K562 (cell line): ENCODE results near the gene ABCA7. TPM values are rescaled to one million over a fixed set of nuclear protein-coding genes. Genes with fewer than 3 reads are reported as not detected.

Experiments
- ATAC-seq: fragments of 200-7000 bp; cut with Tn5 transposase; 3 replicates; pipeline ENCODE4 v1.9.1; 2020; ENCODE audit warnings: moderate library complexity
- BruUV-seq: library from RNA; stranded (reverse); fragments of 400-500 nt; replicated peaks from 2 replicates; lab custom pipeline; 2021; lab: Mats Ljungman, UMichigan
- CTCF ChIA-PET: fragments of 300-600 bp; formaldehyde crosslinking; extraction: SDS; loops from one replicate; lab custom pipeline; 2021; ENCODE audit warnings: low intra/inter-chr PET ratio; lab: Yijun Ruan, JAX
- POLR2A ChIA-PET: fragments of 300-600, 350-650 bp; sonication (Branson Sonifier 250); formaldehyde crosslinking; extraction: SDS; loops from one replicate; lab custom pipeline; 2021; ENCODE audit warnings: antibody characterized with exemption, inconsistent platforms; lab: Yijun Ruan, JAX
- DNase-seq, 4 experiments: peaks; one replicate each; pipeline versions ENCODE4 v3.0.0 to v3.0.0-alpha.2; 2011 to 2018; ENCODE audit warnings: low spot score in 3 of 4, mixed read lengths in 3 of 4; ENCODE audit errors: extremely low read depth in 1 of 4
- FAIRE-seq: peaks from 2 replicates; lab custom pipeline; 2011; peaks lifted over from hg19 to GRCh38; lab: Jason Lieb, UNC
- H2AFZ ChIP-seq: 2 replicates; pipeline ENCODE4 v1.6.0; 2011; ENCODE audit warnings: low read depth, low read length, control low read depth, inconsistent platforms
- H3K27ac ChIP-seq: fragments of 200-600 bp; 3 replicates; pipeline ENCODE4 v1.8.0; 2011; ENCODE audit warnings: low read depth, mild to moderate bottlenecking, control low read depth, inconsistent platforms, low read length, moderate library complexity, mixed read lengths; ENCODE audit errors: extremely low read depth
- H3K27me3 ChIP-seq, 2 experiments: fragments of 300-600 bp in 1 of 2; 2 replicates in 1 of 2; 3 replicates in 1 of 2; pipeline versions ENCODE4 v1.6.0 to v1.8.0; 2011; ENCODE audit warnings: inconsistent platforms in 2 of 2, low read length in 2 of 2, mild to moderate bottlenecking in 1 of 2, mixed read lengths in 1 of 2, moderate library complexity in 1 of 2; ENCODE audit not compliant: control insufficient read depth in 2 of 2, insufficient read depth in 2 of 2
- H3K36me3 ChIP-seq: fragments of 300-600 bp; 3 replicates; pipeline ENCODE4 v1.8.0; 2011; ENCODE audit warnings: mild to moderate bottlenecking, low read length, inconsistent platforms; ENCODE audit not compliant: control insufficient read depth, insufficient read depth
- H3K4me1 ChIP-seq, 2 experiments: fragments of 200-600 bp in 1 of 2; replicated peaks in 1 of 2; 2 replicates in 1 of 2; 3 replicates in 1 of 2; pipeline versions ENCODE4 v1.5.1 to v1.8.0; 2011; ENCODE audit warnings: inconsistent platforms in 2 of 2, low read length in 2 of 2, mild to moderate bottlenecking in 1 of 2, mixed read lengths in 1 of 2, moderate library complexity in 1 of 2; ENCODE audit not compliant: control insufficient read depth in 2 of 2, insufficient read depth in 2 of 2
- H3K4me2 ChIP-seq: 2 replicates; pipeline ENCODE4 v1.6.1; 2011; ENCODE audit warnings: low read length, control low read depth, inconsistent platforms, mixed read lengths; ENCODE audit not compliant: insufficient read depth
- H3K4me3 ChIP-seq: fragments of 200-600 bp; sonication (generic), shearing (Covaris generic); 2 replicates; pipeline ENCODE4 v1.5.1; 2016; ENCODE audit warnings: control low read depth, inconsistent platforms
- H3K79me2 ChIP-seq: fragments of 200-600 bp; 3 replicates; pipeline ENCODE4 v1.8.0; 2011; ENCODE audit warnings: low read length, inconsistent platforms; ENCODE audit not compliant: control insufficient read depth, insufficient read depth
- H3K9ac ChIP-seq, 2 experiments: 2 replicates each; pipeline versions ENCODE4 v1.6.0 to v1.6.1; 2011; ENCODE audit warnings: low read depth in 2 of 2, low read length in 2 of 2, control low read depth in 1 of 2, inconsistent platforms in 1 of 2, mild to moderate bottlenecking in 1 of 2, mixed read lengths in 1 of 2; ENCODE audit not compliant: insufficient read depth in 1 of 2
- H3K9me1 ChIP-seq: one replicate; pipeline ENCODE4 v1.6.0; 2011; ENCODE audit warnings: inconsistent platforms, mild to moderate bottlenecking, low read length, moderate library complexity; ENCODE audit not compliant: control insufficient read depth, insufficient read depth
- H3K9me3 ChIP-seq: replicated peaks from 2 replicates; pipeline ENCODE4 v1.5.1; 2011; ENCODE audit warnings: low read depth, low read length, inconsistent platforms; ENCODE audit not compliant: control insufficient read depth, insufficient read depth
- H4K20me1 ChIP-seq: replicated peaks from 2 replicates; pipeline ENCODE4 v1.6.1; 2011; ENCODE audit warnings: low read length, inconsistent platforms, mixed read lengths; ENCODE audit not compliant: control insufficient read depth, insufficient read depth
- CHCHD3 ChIP-seq: fragments of 250-450 bp; sonication (Bioruptor Pico); IDR thresholded peaks from 2 replicates; pipeline ENCODE4 v2.1.2; 2022; ENCODE audit warnings: mild to moderate bottlenecking
- GABPB2 ChIP-seq: fragments of 250-450 bp; sonication (Bioruptor Pico); conservative IDR thresholded peaks from 2 replicates; pipeline ENCODE4 v1.5.1; 2021; ENCODE audit warnings: mild to moderate bottlenecking
- HINFP ChIP-seq: fragments of 450-650 bp; conservative IDR thresholded peaks from 2 replicates; pipeline ENCODE4 v1.6.1; 2016; ENCODE audit warnings: missing genetic modification characterization, low read depth, mild to moderate bottlenecking, control low read depth, missing compliant biosample characterization
- MAFG ChIP-seq: fragments of 450-650 bp; conservative IDR thresholded peaks from 2 replicates; pipeline ENCODE4 v1.6.1; 2016; ENCODE audit warnings: missing genetic modification characterization, missing compliant biosample characterization
- NCOA1 ChIP-seq: fragments of 450-650 bp; IDR thresholded peaks from 2 replicates; pipeline ENCODE4 v1.6.1; 2016; ENCODE audit warnings: low read depth
- NEUROD1 ChIP-seq: fragments of 150-350 bp; IDR thresholded peaks from 2 replicates; pipeline ENCODE4 v1.6.1; 2014; ENCODE audit warnings: borderline replicate concordance, low read length, low read depth; ENCODE audit not compliant: partially characterized antibody
- PKNOX1 ChIP-seq: fragments of 450-650 bp; IDR thresholded peaks from 2 replicates; pipeline ENCODE4 v1.6.1; 2016
- POLR2B ChIP-seq: fragments of 450-650 bp; IDR thresholded peaks from 2 replicates; pipeline ENCODE4 v1.6.1; 2018; ENCODE audit warnings: low read depth; ENCODE audit not compliant: partially characterized antibody
- STAT5A ChIP-seq: IDR thresholded peaks from 2 replicates; pipeline ENCODE4 v1.6.1; 2012; ENCODE audit warnings: low read length, inconsistent platforms, borderline replicate concordance
- STAT6 ChIP-seq: sonication (generic); formaldehyde crosslinking; IDR thresholded peaks from 2 replicates; pipeline ENCODE4 v1.8.1; 2023; ENCODE audit warnings: mild to moderate bottlenecking, missing genetic modification reagents
- TAF1 ChIP-seq: IDR thresholded peaks from 2 replicates; pipeline ENCODE4 v1.6.1; 2011; ENCODE audit warnings: mild to moderate bottlenecking, low read length, moderate library complexity; ENCODE audit not compliant: insufficient read depth, control insufficient read depth, severe bottlenecking; ENCODE audit errors: extremely low read depth
- U2AF2 ChIP-seq: fragments of 200-400 bp; formaldehyde crosslinking; optimal IDR thresholded peaks from 2 replicates; pipeline ENCODE3; 2017; ENCODE audit warnings: low read depth, mild to moderate bottlenecking, low read length
- ZFP36 ChIP-seq: fragments of 150-350 bp; IDR thresholded peaks from 2 replicates; pipeline ENCODE4 v1.6.1; 2018; ENCODE audit warnings: low read length, low read depth; ENCODE audit not compliant: partially characterized antibody
- ZNF12 ChIP-seq: sonication (generic); formaldehyde crosslinking; IDR thresholded peaks from 2 replicates; pipeline ENCODE4 v1.4.0; 2020; ENCODE audit warnings: mild to moderate bottlenecking, missing genetic modification reagents
- ZNF766 ChIP-seq: fragments of 200-800 bp; sonication (Bioruptor generic); conservative IDR thresholded peaks from 2 replicates; pipeline ENCODE4 v1.6.1; 2016; ENCODE audit warnings: missing genetic modification characterization, missing compliant biosample characterization
- ZNF785 ChIP-seq: fragments of 250-450 bp; sonication (Bioruptor Pico); IDR thresholded peaks from 2 replicates; pipeline ENCODE4 v1.4.0; 2020; ENCODE audit warnings: mild to moderate bottlenecking
- WGBS: fragments of 100-300 bp; shearing (Covaris generic); methylation state at CpG from one replicate; pipeline ENCODE4 v1.1.6; 2016; ENCODE audit warnings: low coverage, mixed read lengths; ENCODE audit not compliant: insufficient coverage; ENCODE audit errors: missing lambda C conversion rate; 5-methylcytosine and 5-hydroxymethylcytosine counted together
- in situ Hi-C: fragments of 300-500 bp; cut with MboI; formaldehyde crosslinking; loops from 4 replicates; pipeline ENCODE4 v1.15.0; 2018; ENCODE audit warnings: inconsistent platforms, mixed read lengths
- intact Hi-C: fragments of 100-400 bp; cut with micrococcal nuclease; formaldehyde crosslinking; loops from 2 replicates; pipeline ENCODE4 v1.14.2; 2022
- polyA plus RNA-seq, 8 experiments: library from polyadenylated mRNA; depleted of rRNA in 4 of 8; stranded (reverse) in 5 of 8; unstranded in 3 of 8; fragments of >200 nt; fragmentation: Nextera tagmentation in 2 of 8; fragmentation: Illumina TruSeq in 1 of 8; extraction: Ambion mirVana in 2 of 8; extraction: Trizol in 1 of 8; gene quantifications; 2 replicates each; pipeline versions ENCODE4 v1.2.1 to v1.2.3, GENCODE V29; 2011 to 2014; ENCODE audit warnings: inconsistent platforms in 1 of 8, missing spikeins in 1 of 8
- total RNA-seq, 7 experiments: library from RNA; depleted of rRNA in 6 of 7; stranded (reverse); fragments of >200 nt in 6 of 7; fragmentation: Illumina TruSeq in 2 of 7; extraction: Trizol in 2 of 7; gene quantifications; 2 replicates each; pipeline versions ENCODE4 v1.2.1 to v1.2.3, GENCODE V29; 2011 to 2021; ENCODE audit warnings: low replicate concordance in 1 of 7

The ABCA7 gene
- total and polyA plus RNA-seq, 9 of the 15 experiments (the other 6 are each of a cell fraction or from before 2014, with no cell fraction given) = 2.3 to 96.1 (median 31.2) TPM

- TF ChIP-seq MAFG (tag) = no peak
- TF ChIP-seq NEUROD1 = no peak
Measured at GRCh38 chr19:1094655-1094977, 54.7 kb downstream of the ABCA7 start (continued).

GRCh38 chr19:1094978-1095701 lies 55.2 kb downstream of the ABCA7 start, which contains the start of gene POLR2E:
Gene POLR2E, minus strand, starts transcription at chr19:1095375. Its CDS starts 60 bp downstream, at chr19:1095315.
- peak within 1 kb of the TSS; percentile 88 for H3K4me2 ChIP-seq
- peak within 1 kb of the TSS; percentile 87 to 100 for H3K9ac ChIP-seq
- H3K4me1 ChIP-seq = peaks cover 24 to 61% of the 10 kb centered on the region in 2 experiments; a peak in 4 of 5 replicates
- peaks cover 34% of the 10 kb centered on the region for H3K36me3 ChIP-seq
- peak within 1 kb of the TSS; percentile 65 for H3K27ac ChIP-seq
- no peaks in the 10 kb centered on the region for H3K9me1 ChIP-seq
- H4K20me1 ChIP-seq = peaks cover 11% of the 10 kb centered on the region; the same call in 1 of the 2 replicates
- under 1% methylated on average over 45 of the region's 81 CpGs for WGBS
- in situ Hi-C loops = no loop called here
- peak; percentile 92 to 98 (median 95) for DNase-seq
- H2AFZ ChIP-seq = peak within 1 kb of the TSS; percentile 73
- H3K27me3 ChIP-seq = no peaks in the 10 kb centered on the region
- peak; percentile 95 for ATAC-seq
- intact Hi-C loops = no loop called here
- CTCF ChIA-PET = no interaction called here
- FAIRE-seq = peak; percentile 99
- BruUV-seq = no TSS peak
- POLR2A ChIA-PET = interaction anchor here (0.6 to 6.2 kb wide), 3 partner anchors 11 to 145 kb away, joined by 3 to 45 read pairs (median 3); no protein-coding TSS in a partner anchor
- H3K79me2 ChIP-seq = peaks cover 42% of the 10 kb centered on the region
- H3K4me3 ChIP-seq = peak within 1 kb of the TSS; percentile 78
- peaks cover 7% of the 10 kb centered on the region for H3K9me3 ChIP-seq
- TF ChIP-seq PKNOX1 = peak; percentile 85
- TF ChIP-seq ZFP36 = peak; percentile 8
- TF ChIP-seq STAT5A = no peak
- TF ChIP-seq NCOA1 = no peak
- TF ChIP-seq POLR2B = peak; percentile 84
- TF ChIP-seq ZNF766 = 0 out of 2 replicates have a peak, but pooled peaks have one; percentile 24
- TF ChIP-seq TAF1 = peak; percentile 79
- no peak for TF ChIP-seq STAT6
- TF ChIP-seq ZNF12 (CRISPR knock-in tag) = no peak
- TF ChIP-seq CHCHD3 (CRISPR knock-in tag) = no peak
- TF ChIP-seq HINFP (tag) = no peak
- TF ChIP-seq GABPB2 (CRISPR knock-in tag) = no peak
- TF ChIP-seq U2AF2 = no peak
- TF ChIP-seq ZNF785 (CRISPR knock-in tag) = no peak
